Spleen (tissue), 7 donors: Measurements from ENCODE around the gene GNAZ.

Source experiments
- POLR2AphosphoS5 ChIP-seq, 3 donors: sonication (generic); formaldehyde crosslinking; IDR thresholded peaks; one replicate each; pipeline ENCODE4 v1.5.1; 2017; ENCODE audit warnings: antibody characterized with exemption in 3 of 3
- TF ChIP-seq, protein P1 (sequence below), 11 experiments: fragments of 200-600 bp in 7 of 11; fragments of 450-650 bp in 4 of 11; sonication (generic) in 4 of 11; IDR thresholded peaks in 8 of 11; conservative IDR thresholded peaks in 3 of 11; 1 replicate in 7 of 11; 2 replicates in 4 of 11; pipeline versions ENCODE4 v1.4.0 to v1.8.0; 2016 to 2021; ENCODE audit warnings: antibody characterized with exemption in 11 of 11, inconsistent platforms in 4 of 11, mild to moderate bottlenecking in 1 of 11
- donor health status: DM: no; HTN: no; CAD: no; lungs with moderate emphysema.
- donor health status: DM: no; HTN: no; CAD: no.
- donor health status: DM: no; HTN: no; CAD: no.

- TF ChIP-seq, protein P1, sequence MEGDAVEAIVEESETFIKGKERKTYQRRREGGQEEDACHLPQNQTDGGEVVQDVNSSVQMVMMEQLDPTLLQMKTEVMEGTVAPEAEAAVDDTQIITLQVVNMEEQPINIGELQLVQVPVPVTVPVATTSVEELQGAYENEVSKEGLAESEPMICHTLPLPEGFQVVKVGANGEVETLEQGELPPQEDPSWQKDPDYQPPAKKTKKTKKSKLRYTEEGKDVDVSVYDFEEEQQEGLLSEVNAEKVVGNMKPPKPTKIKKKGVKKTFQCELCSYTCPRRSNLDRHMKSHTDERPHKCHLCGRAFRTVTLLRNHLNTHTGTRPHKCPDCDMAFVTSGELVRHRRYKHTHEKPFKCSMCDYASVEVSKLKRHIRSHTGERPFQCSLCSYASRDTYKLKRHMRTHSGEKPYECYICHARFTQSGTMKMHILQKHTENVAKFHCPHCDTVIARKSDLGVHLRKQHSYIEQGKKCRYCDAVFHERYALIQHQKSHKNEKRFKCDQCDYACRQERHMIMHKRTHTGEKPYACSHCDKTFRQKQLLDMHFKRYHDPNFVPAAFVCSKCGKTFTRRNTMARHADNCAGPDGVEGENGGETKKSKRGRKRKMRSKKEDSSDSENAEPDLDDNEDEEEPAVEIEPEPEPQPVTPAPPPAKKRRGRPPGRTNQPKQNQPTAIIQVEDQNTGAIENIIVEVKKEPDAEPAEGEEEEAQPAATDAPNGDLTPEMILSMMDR (IDR thresholded peaks at IDR 0.05 in 8 of 11, conservative IDR thresholded peaks at IDR 0.05 in 3 of 11) = no peak
- no peak for TF ChIP-seq POLR2AphosphoS5 (IDR thresholded peaks at IDR 0.05)
These were observed 37.7 kb upstream of the GNAZ start for GRCh38 chr22:23032658-23033057.
